WTC11 (cell line): ENCODE measurements around the gene DERL2.

ENCODE experiments used
- ELF4 ChIP-seq: sonication (generic); formaldehyde crosslinking; IDR thresholded peaks from 2 replicates; pipeline ENCODE4 v1.8.1; 2022; ENCODE audit warnings: low read depth, mild to moderate bottlenecking, moderate library complexity, missing genetic modification reagents
- TF ChIP-seq, protein P1 (sequence below): fragments of 200-600 bp; IDR thresholded peaks from 2 replicates; pipeline ENCODE4 v1.8.0; 2022; ENCODE audit warnings: antibody characterized with exemption

DNA sequence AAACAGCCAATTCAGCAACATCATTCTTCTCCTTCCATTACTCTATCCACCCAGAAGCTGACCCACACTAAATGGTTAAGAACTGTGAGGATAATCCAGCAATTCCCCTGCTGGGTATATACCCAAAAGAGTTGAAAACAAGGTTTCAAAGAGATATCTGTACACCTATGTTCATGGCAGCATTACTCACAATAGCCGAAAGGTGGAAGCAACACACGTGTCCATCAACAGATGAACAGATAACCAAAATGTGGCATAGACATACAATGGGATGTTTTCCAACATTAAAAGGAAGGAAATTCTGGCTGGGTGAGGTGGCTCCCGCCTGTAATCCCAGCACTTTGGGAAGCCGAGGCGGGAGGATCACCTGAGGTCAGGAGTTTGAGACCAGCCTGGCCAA lies 20.3 kb upstream of the DERL2 start:
- TF ChIP-seq ELF4 (CRISPR knock-in tag): no peak
- TF ChIP-seq, protein P1, sequence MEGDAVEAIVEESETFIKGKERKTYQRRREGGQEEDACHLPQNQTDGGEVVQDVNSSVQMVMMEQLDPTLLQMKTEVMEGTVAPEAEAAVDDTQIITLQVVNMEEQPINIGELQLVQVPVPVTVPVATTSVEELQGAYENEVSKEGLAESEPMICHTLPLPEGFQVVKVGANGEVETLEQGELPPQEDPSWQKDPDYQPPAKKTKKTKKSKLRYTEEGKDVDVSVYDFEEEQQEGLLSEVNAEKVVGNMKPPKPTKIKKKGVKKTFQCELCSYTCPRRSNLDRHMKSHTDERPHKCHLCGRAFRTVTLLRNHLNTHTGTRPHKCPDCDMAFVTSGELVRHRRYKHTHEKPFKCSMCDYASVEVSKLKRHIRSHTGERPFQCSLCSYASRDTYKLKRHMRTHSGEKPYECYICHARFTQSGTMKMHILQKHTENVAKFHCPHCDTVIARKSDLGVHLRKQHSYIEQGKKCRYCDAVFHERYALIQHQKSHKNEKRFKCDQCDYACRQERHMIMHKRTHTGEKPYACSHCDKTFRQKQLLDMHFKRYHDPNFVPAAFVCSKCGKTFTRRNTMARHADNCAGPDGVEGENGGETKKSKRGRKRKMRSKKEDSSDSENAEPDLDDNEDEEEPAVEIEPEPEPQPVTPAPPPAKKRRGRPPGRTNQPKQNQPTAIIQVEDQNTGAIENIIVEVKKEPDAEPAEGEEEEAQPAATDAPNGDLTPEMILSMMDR: no peak
